Measurements from ENCODE around the gene ZNF484.
"Not testable (repeated sequence)": the region's sequence is repeated elsewhere in the genome, so short reads cannot be mapped to it uniquely, and the experiment has no call there.

The ZNF484 gene

GRCh38 chr9:92877531-92878430 lies at the start of gene ZNF484:
Gene ZNF484 (minus strand): TSS chr9:92878038. CDS start chr9:92875029, 3,009 bp downstream.
- DNase-seq: peak; percentile 97

GRCh38 chr9:92920437-92920836 lies 42.6 kb upstream of the ZNF484 start:
- no peak for DNase-seq

DNA sequence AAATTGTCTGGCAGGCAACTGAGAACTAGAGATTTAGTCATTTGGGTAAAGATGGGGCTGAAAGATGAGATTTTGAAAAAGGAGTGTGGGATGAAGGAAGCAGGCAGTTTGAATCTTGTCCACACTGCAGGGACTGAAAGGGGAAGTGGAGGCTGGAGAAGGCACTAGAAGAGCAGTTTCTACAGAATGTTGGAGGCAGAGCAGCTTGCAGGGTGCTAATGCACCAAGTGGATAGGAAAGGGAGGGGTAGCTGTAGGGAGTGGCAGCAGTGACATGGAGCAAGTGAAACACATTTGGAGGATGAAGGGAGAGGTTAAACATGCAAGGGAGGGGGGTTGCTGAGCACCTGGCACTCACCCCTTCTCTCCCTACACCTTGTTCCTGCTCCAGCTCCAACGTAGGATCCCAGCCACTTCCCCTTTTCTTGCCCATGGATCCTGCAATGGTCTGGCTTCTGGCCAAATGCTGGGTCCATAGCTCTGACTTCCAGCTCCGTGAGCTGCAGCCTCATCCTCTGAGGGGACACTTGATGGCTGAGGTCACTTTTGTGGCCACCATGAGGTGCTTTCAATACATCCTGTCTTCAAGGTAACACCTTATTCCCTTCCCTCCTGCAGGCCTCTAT lies 39.5 kb upstream of the ZNF484 start:
- DNase-seq: no peak

DNA sequence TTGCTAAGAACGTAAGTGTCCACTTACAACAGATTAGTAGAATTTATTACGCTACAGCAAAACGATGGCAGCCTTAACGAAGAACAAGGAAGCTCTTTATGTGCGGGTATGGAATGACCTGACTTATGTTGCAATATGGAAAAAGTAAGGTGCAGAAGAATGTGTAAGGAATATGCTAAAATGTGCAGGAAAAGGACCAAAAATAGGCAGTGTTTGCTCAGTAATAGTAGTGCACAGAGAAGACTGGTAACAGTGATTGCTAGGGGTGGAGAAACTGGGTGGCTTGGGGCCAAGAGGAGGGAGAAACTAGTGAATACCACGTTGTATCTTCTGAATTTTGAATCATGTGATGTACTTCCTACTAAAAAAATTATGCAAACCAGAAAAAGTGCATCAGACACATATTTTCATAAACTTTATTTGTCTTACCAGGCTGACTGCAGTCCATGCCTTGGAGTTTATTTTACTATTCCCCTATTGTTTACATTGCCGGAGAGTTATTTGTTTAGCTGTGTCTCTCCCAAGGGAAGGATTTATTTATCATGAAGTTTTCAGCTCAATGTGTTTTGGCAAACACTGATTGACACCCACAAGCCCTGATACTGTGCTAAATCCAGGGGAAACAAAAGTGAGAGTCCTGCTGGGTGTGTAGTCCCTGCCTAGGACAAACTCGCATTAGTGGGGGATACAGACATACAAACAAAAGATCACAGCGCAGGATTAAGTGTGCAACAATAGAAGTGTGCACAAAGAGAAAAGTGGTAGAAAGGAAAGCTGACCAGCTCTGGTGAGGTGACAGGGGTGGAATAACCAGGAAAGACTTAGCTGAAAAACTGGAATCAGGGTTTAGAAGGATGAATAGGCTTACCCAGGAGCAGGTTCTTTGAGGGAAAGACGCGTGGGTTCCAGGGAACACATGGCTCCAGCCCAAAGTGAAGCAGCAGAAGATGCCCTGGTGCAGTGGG lies 34.0 kb upstream of the ZNF484 start:
- no peak for DNase-seq

GRCh38 chr9:92905137-92905536 lies 27.3 kb upstream of the ZNF484 start:
- not testable (repeated sequence) for DNase-seq

DNA sequence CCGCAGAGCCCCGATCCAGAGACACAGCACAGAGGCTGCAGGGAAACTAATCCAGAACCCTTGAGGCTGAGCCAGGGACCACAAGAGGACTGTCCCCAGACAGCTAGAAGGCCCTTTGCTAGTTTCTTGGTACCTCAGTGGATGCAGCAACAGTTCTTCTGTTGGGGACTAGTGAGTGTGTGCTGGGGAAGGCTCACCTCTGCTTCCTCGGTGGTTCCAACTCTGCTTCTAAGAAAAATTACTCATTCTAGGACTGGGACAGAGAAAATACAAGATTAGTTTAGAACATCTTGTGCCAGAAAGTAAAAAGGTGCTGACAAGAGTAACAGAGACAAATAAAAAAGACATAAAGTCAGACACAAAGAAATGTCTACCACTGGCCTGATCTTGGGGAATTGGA lies 19.5 kb upstream of the ZNF484 start:
- DNase-seq: no peak

DNA sequence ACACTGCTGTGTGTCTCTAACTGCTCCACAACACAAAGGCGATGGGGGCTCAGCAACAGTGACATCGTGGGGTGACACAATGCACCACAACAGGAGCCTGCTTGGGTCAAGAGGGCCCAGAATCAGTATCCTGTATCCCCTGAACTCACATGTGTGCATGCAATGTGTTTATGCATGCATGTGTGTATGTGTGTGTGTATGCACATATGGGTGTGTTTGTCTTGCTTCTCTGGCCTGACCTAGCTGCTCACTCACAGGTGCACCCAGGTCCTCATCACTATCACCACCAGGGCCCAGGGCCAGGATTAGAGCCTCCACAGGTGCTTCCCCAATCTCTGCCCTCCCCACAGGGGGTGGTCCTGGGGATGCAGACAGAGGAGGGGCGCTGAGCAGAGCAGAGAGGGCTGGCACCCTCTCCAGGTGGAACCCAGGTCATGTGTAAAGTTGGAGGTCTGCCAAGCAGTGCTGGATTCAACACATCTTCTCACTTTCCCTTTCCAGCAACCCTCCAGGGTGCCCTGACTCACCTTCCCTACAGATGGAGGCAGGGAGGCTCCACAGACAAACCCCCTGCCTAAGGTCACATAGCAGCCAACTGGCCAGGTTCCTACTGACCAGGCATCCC lies 18.1 kb upstream of the ZNF484 start:
- DNase-seq: no peak

DNA sequence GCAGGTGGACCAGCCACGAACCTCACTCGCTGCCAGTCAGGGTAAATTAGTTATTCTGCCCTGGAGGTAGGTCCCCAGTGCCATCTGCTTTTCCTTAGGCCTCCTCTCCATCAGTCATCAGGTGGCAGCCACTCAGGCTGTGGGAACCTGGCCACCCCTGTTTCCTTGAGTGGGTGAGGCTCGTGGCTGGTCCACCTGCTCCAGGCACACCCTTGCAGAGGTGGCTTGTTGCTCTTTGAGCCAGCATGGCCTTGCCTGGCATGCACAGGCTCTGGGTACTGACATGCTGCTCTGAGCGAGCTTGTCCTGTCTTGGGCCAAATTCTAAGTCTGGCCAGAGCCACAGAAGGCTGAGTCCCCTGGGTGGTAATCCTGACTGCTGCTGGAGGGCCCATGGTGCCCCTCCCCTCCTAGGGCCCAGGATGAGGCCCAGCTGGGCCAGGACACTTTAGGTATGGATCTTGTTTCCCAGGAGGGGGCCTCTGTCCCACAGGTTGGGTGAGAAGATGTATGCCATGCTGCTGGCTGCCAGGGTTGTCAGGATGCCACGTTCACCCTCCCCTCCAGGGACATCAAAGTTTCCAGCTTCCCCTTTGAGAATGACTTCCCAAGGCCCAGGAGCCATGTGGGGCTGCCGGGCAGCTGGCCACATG lies 17.0 kb upstream of the ZNF484 start:
- no peak for DNase-seq

GRCh38 chr9:92893916-92894610 lies 16.2 kb upstream of the ZNF484 start:
- DNase-seq: not testable (repeated sequence)

- not testable (repeated sequence) for DNase-seq
Observed at GRCh38 chr9:92892276-92892675, 14.4 kb upstream of the ZNF484 start.

DNA sequence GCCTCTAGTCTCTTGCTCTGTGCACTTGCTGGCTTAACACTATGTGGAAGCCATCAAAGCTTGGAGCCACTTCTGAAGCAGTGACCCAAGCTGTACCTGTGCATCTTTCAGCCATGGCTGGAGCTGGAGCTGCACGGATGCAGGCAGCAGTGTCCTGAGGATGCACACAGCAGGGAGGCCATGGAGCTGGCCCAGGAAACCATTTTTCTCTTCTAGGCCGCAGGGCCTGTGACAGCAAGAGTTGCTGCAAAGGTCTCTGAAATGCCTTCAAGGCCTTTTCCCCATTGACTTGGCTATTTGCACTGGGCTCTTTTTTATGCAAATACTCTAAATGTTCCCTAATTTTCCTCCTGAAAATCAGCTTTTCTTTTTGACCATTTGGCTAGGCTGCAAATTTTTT lies 12.9 kb upstream of the ZNF484 start:
- no peak for DNase-seq

DNA sequence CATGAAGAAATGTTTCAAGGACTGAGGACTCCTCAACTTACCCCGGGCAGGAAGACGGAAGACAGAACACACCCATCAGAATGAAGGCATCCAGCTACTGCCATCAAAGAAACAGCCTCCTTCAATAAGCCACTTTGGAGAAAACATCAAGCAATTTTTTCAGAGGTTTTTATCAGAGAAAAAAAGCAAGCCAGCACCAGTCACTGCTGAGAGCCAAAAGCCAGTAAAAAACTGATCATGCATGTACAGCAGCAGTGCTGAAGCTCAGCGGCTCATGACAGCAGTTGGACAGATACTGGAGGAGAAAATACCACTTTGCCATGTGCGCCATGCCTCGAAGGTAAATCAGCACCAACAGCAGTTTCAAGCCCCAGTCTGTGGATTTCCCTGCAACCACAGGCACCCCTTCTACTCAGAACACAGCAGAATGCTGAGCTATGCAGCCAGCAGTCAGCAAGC lies 10.1 kb upstream of the ZNF484 start:
- DNase-seq: no peak

GRCh38 chr9:92886846-92887610 lies 9.2 kb upstream of the ZNF484 start:
- not testable (repeated sequence) for DNase-seq

DNA sequence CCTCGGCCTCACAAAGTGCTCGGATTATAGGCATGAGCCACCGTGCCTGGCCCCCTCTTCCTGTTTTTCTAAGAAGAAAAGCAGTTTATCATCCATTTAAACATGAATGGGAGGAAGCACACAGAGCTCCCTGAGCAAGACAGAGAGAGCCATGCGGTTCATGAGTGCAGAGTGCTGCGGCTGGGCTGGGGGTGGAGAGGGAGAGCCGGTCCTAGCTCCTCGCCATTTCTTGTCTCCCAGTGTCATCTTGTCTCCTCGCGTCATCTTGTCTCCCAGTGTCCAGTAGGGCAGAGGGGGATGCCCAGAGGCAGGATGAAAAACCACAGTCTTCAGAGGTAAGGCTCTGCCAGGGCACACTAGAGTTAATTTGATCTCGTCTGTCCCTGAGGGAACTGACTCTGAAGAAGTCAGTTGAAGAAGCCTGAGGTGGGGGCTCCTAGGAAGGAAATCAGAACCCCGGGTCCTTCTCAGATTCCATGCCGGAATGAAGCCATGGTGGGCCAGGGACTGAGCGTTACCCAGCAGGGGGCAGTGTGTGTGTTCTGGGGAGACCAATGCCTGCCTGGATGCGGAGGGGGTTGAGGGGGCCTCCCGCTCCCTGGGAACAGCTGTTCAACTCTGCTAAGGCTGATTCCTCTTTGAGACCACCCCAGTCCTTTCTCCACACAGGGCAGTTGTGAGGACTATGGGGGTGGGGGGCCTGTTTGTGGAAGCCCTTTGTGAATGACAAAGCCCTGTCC lies 6.0 kb upstream of the ZNF484 start:
- DNase-seq: not testable (repeated sequence)

- DNase-seq: no peak
Observed at GRCh38 chr9:92882276-92882675, 4.4 kb upstream of the ZNF484 start.

GRCh38 chr9:92875373-92875772 lies 2.5 kb downstream of the ZNF484 start:
- no peak for DNase-seq

DNA sequence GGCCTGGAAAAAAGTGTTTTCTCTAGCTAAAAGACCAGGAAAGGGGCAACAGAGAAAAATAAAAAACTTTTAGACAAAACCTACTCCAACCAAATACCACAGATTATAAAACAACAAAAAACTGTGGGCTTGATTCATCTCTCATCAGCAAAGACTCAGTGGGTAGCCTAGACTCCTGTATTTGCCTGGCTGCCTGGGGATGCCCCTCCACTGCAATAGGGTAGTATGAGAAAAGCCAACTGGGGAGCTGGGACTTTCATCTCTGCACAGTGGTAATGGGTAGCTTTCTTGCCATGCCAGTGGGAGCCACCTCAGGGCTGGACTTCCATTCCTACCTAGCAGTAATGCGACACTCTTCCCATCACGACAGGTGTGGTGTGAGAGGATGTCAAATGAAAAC lies 7.5 kb downstream of the ZNF484 start:
- no peak for DNase-seq

DNA sequence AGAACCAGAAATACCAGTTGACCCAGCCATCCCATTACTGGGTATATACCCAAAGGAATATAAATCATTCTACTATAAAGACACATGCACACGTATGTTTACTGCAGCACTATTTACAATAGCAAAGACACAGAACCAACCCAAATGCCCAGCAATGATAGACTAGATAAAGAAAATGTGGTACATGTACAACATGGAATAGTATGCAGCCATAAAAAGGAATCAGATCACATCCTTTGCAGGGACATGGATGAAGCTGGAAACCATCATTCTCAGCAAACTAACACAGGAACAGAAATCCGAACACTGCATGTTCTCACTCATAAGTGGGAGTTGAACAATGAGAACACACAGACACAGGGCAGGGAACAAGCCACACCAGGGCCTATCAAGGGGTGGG lies 11.2 kb downstream of the ZNF484 start:
- DNase-seq: not testable (repeated sequence)

DNA sequence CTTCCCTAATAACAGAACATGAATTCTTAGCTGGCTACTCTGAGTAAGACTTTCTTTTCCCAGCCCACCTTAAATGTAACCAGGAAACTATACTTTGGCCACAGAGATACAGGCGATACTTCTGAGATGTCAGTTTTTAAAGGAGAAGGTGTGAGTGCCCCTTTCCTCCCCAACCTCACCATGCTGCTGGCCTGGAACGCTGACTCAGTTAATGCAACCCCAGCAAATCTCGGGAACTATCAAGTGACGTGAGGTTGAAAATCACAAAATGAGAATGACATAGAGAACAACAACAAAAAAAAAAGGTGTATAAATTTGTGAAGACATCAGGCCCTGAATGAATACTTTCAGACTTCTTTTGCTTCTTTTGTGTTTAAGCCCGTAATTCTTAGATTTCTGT lies 13.7 kb downstream of the ZNF484 start:
- DNase-seq: no peak

- DNase-seq: no peak
Observed at GRCh38 chr9:92860867-92861266, 17.0 kb downstream of the ZNF484 start.

Measured in stimulated activated CD4-positive, alpha-beta T cell treated with anti-CD3 and anti-CD28 coated beads, Interleukin-2, amount 100 ng/mL, for 48 hours (primary cell).